BLaER1 treated with 17β-estradiol and CSF1 and Interleukin-3, amounts not matched to agents 10 nM and 100 nM (cell line): ENCODE results near the gene PLXDC1.
"Not testable (repeated sequence)": the region's sequence is repeated elsewhere in the genome, so short reads cannot be mapped to it uniquely, and the experiment has no call there.

Experiments
- H3K27ac ChIP-seq, 11 experiments: shearing (Covaris generic); formaldehyde crosslinking; 2 replicates each; pipeline ENCODE4 v1.8.1; 2022
- H3K27me3 ChIP-seq, 11 experiments: shearing (Covaris generic); formaldehyde crosslinking; 2 replicates each; pipeline ENCODE4 v1.8.1; 2022
- H3K36me3 ChIP-seq, 11 experiments: shearing (Covaris generic); formaldehyde crosslinking; 2 replicates each; pipeline ENCODE4 v1.8.1; 2022
- H3K4me1 ChIP-seq, 10 experiments: shearing (Covaris generic); formaldehyde crosslinking; 2 replicates each; pipeline ENCODE4 v1.8.1; 2022
- H3K4me2 ChIP-seq, 11 experiments: shearing (Covaris generic); formaldehyde crosslinking; 2 replicates each; pipeline ENCODE4 v1.8.1; 2022
- H3K4me3 ChIP-seq, 10 experiments: shearing (Covaris generic); formaldehyde crosslinking; 2 replicates each; pipeline ENCODE4 v1.8.1; 2022
- H3K9ac ChIP-seq, 11 experiments: shearing (Covaris generic); formaldehyde crosslinking; 2 replicates each; pipeline ENCODE4 v1.8.1; 2022
- H3K9me3 ChIP-seq, 11 experiments: shearing (Covaris generic); formaldehyde crosslinking; replicated peaks in 1 of 11; 2 replicates each; pipeline ENCODE4 v1.8.1; 2022
- H4K20me1 ChIP-seq, 11 experiments: shearing (Covaris generic); formaldehyde crosslinking; 2 replicates each; pipeline ENCODE4 v1.8.1; 2022
- Cebpa-rat ChIP-seq, 11 experiments: shearing (Covaris generic); IDR thresholded peaks; 2 replicates each; pipeline ENCODE4 v1.8.1; 2022

Gene PLXDC1

DNA sequence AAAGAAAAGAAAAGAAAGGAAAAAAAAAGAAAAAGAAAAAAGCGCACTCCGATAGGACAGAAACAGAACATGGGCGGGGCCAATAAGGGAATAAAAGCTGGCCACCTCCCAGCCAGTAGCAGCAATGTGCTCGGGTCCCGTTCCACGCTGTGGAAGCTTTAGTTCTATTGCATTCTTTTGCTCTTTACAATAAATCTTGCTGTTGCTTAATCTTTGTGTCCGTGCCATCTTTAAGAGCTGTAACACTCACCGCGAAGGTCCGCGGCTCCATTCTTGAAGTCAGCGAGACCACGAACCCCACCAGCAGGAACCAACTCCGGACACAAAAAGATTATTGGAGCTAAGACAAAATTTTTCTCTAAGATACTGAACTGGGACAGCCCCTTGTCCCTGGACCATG, 17.7 kb upstream of the PLXDC1 start:
- H4K20me1 ChIP-seq = peaks cover 0 to 26% (median under 1%) of the 10 kb centered on the region in 11 experiments; a peak in 8 of 22 replicates
- no peak overlapping the region for H3K4me3 ChIP-seq
- no peak for TF ChIP-seq Cebpa-rat (IDR thresholded peaks at IDR 0.05)
- H3K27ac ChIP-seq = peak overlapping the region in 8 of 11 experiments; percentile 33 to 85 (median 75); a peak in 15 of 22 replicates
- H3K36me3 ChIP-seq = no peaks in the 10 kb centered on the region
- peaks cover 65 to 99% (median 96%) of the 10 kb centered on the region in 10 experiments for H3K4me1 ChIP-seq
- H3K4me2 ChIP-seq = peak overlapping the region; percentile 28 to 99 (median 76); a peak in 21 of 22 replicates
- H3K27me3 ChIP-seq = peaks cover 20 to 40% (median 26%) of the 10 kb centered on the region in 11 experiments
- peak overlapping the region in 4 of 11 experiments; percentile 12 to 40 (median 16); a peak in 5 of 22 replicates for H3K9ac ChIP-seq
- H3K9me3 ChIP-seq = peaks cover 0 to 7% (median 5%) of the 10 kb centered on the region in 11 experiments; a peak in 6 of 22 replicates

DNA sequence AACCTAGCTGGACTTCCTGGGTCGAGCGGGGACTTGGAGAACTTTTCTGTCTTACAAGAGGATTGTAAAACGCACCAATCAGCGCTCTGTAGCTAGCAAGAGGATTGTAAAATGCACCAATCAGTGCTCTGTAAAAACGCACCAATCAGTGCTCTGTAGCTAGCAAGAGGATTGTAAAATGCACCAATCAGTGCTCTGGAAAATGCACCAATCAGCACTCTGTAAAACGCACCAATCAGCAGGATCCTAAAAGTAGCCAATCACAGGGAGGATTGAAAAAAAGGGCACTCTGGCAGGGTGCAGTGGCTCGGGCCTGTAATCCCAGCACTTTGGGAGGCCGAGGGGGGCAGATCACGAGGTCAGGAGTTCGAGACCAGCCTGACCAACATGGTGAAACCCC, 17.1 kb upstream of the PLXDC1 start:
- Histone ChIP-seq H3K9ac (peak overlapping the region in 5 of 11 experiments; percentile 53 to 74 (median 62); a peak in 8 of 22 replicates), H3K4me1 (peaks cover 64 to 99% (median 92%) of the 10 kb centered on the region in 10 experiments), H3K4me2 (peak overlapping the region; percentile 90 to 99 (median 94)), H3K27me3 (peaks cover 20 to 34% (median 25%) of the 10 kb centered on the region in 11 experiments), H3K27ac (peak overlapping the region in 9 of 11 experiments; percentile 64 to 82 (median 78); a peak in 17 of 22 replicates), H4K20me1 (peaks cover 0 to 20% (median 0%) of the 10 kb centered on the region in 11 experiments; a peak in 6 of 22 replicates)
- H3K4me3 ChIP-seq, H3K36me3 ChIP-seq, H3K9me3 ChIP-seq: not testable (repeated sequence)

DNA sequence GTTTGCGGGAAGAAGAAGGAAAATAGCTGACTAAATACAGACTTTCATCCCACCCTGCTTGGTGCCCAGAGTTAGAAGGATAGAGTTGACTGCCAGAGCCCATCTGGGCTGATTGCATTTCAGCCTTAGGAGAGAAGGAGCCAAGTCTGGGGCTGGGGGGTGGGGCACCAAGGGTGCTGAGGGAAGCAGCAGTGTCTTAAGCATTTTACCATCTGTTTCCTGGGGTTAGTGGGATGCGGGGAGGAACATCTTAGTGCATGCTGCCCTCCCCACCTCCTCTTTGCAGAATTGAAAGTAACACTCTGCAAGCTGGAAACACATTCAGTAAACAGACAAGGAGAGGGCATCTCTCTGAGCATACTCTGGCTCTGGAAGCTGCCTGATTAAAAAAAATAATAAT, 16.0 kb upstream of the PLXDC1 start:
- Histone ChIP-seq H3K4me1 (peaks cover 63 to 97% (median 87%) of the 10 kb centered on the region in 10 experiments), H3K27ac (peak overlapping the region in 10 of 11 experiments; percentile 13 to 82 (median 78); a peak in 18 of 22 replicates), H3K9ac (peak overlapping the region in 9 of 11 experiments; percentile 53 to 74 (median 66); a peak in 16 of 22 replicates), H3K4me2 (peak overlapping the region; percentile 90 to 99 (median 94)), H3K4me3 (peak overlapping the region in 3 of 10 experiments; percentile 0 to 70 (median 31); a peak in 3 of 20 replicates), H3K36me3 (no peaks in the 10 kb centered on the region), H4K20me1 (peaks cover 0 to 12% (median 0%) of the 10 kb centered on the region in 11 experiments; a peak in 1 of 22 replicates), H3K27me3 (peaks cover 17 to 27% (median 23%) of the 10 kb centered on the region in 11 experiments), H3K9me3 (peaks cover 0 to 7% (median 5%) of the 10 kb centered on the region in 11 experiments; a peak in 6 of 22 replicates)
- no peak for TF ChIP-seq Cebpa-rat (IDR thresholded peaks at IDR 0.05)

DNA sequence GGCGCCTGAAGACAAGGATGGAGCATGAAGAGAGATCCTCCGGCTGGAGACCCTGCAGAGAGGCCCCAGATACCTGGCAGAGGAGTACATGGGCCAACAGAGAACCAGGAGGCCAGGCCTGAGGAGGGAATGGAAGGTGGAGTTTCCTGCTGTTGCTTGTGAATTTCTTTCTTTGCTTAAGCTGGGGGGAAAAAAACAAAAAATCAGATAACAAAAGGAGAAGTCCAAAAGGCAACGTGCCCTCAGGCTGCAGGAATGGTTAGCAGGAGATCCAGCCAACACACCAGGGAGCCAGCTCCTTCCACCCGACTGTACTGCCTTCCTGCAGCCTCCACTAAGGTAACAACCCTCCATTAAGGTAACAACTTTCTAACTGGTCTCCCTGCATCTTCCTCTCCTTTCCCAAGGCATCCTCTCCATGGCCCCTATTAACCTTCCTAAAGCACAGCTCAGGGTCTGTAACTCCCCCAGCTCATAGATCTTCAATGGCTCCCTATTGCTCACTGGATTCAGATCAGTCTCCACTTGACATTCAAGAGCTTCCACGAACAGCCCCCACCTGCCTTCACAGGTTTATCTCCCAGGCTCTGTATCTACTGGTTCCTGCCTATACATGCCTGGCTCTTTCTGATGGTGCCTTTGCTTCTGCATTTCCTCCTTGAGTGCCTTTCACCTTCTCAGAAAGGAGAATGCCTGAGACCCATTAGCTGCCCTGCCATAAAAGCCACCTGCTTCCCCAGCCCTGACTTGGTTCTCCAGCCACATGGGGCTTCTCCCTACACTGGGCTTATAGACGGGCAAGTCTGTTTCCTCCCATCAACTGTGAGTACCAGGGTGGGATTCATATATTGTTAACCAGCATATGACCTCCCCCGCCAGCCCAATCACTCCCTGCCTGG, 15.2 kb upstream of the PLXDC1 start:
- Histone ChIP-seq H4K20me1 (peaks cover 0 to 7% (median 0%) of the 10 kb centered on the region in 11 experiments; a peak in 1 of 22 replicates), H3K27me3 (peaks cover 17 to 27% (median 23%) of the 10 kb centered on the region in 11 experiments), H3K4me1 (peaks cover 64 to 97% (median 87%) of the 10 kb centered on the region in 10 experiments), H3K9ac (peak overlapping the region in 9 of 11 experiments; percentile 53 to 74 (median 68); a peak in 17 of 22 replicates), H3K4me2 (peak overlapping the region; percentile 90 to 99 (median 94)), H3K4me3 (peak overlapping the region in 8 of 10 experiments; percentile 0 to 70 (median 58); a peak in 7 of 20 replicates), H3K36me3 (no peaks in the 10 kb centered on the region), H3K27ac (peak overlapping the region in 10 of 11 experiments; percentile 13 to 82 (median 78); a peak in 19 of 22 replicates), H3K9me3 (peaks cover 0 to 7% (median 5%) of the 10 kb centered on the region in 11 experiments; a peak in 6 of 22 replicates)
- no peak for TF ChIP-seq Cebpa-rat (IDR thresholded peaks at IDR 0.05)

DNA sequence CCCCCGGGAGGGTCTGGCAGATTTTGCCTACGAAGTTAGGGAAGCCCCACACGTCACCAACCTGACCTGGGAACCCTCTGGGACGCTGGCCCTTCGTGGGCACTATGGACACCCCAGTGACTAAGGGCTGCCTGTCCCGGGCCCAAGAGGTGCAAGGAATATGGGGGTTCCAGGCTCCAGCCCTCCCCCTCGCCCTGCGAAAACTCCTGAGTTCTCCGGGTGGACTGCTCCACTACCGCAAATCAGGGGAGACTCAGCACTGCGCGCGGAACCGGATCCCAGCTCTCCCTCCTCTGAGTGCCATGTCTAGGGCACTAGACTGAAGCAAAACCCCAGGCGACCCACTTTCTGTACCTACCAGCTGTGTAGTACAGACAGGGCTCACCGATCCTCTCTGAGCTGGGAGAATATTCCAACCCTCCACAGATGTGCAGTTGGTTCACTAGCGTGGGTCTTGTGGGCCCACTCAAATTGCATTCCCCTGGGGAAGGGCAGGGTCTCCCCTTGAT, 14.5 kb upstream of the PLXDC1 start, which contains the start of gene ARL5C:
TSS of gene ARL5C (minus strand) at position 321 of the 509 bp plus-strand sequence. CDS start 401 bp downstream, outside the sequence.
- peak within 1 kb of the TSS; percentile 53 to 74 (median 68) for H3K9ac ChIP-seq
- H3K4me3 ChIP-seq = peak within 1 kb of the TSS; percentile 46 to 70 (median 58)

DNA sequence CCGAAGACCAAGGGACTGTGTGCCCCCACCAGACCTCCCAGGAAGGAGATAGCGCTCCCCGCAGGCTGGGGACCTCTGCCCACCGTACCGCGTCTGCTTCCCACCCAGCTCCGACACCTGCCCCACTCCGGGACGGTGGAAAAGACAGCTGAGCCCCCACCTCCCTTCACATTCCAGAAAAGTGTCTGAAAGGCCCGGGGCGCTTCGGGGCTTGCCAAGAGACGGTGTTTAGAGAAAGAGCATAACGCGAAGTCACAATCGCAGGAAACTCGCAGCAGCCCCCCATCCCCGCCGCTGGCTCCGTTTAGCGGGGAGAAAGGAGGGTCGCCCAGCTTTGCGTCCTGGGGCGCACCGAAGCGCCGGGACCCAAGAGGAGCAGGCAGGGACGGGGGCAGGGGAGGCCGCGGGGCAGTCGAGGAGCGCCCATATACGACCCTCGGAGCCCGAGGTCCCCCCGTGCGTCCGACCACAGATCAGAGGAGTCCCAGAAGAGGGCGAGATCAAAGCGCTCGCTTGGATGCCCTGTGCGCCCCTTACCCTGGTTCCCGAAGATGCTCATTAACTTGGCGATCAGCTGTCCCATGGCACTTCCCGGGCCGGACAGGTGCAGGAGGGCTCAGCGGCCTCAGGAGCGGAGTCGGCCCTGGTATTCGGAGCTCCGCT, 13.9 kb upstream of the PLXDC1 start:
- Histone ChIP-seq H3K4me3 (peak overlapping the region; percentile 46 to 70 (median 58)), H3K4me1 (peaks cover 64 to 97% (median 87%) of the 10 kb centered on the region in 10 experiments), H3K27me3 (peaks cover 17 to 27% (median 23%) of the 10 kb centered on the region in 11 experiments), H3K9ac (peak overlapping the region; percentile 51 to 74 (median 68)), H3K4me2 (peak overlapping the region; percentile 90 to 99 (median 94)), H3K9me3 (peaks cover 0 to 7% (median 5%) of the 10 kb centered on the region in 11 experiments; a peak in 6 of 22 replicates), H4K20me1 (peaks cover 0 to 7% (median 0%) of the 10 kb centered on the region in 11 experiments; a peak in 1 of 22 replicates), H3K36me3 (no peaks in the 10 kb centered on the region), H3K27ac (peak overlapping the region in 10 of 11 experiments; percentile 41 to 82 (median 77); a peak in 20 of 22 replicates)
- no peak for TF ChIP-seq Cebpa-rat (IDR thresholded peaks at IDR 0.05)

More for the DNA sequence above, 14.5 kb upstream of the PLXDC1 start, which contains the start of gene ARL5C:
- TF ChIP-seq Cebpa-rat (IDR thresholded peaks at IDR 0.05) = no peak
- H3K27ac ChIP-seq = peak within 1 kb of the TSS in 10 of 11 experiments; percentile 41 to 82 (median 78); a peak in 20 of 22 replicates
- no peaks in the 10 kb centered on the region for H3K36me3 ChIP-seq
- peaks cover 17 to 27% (median 23%) of the 10 kb centered on the region in 11 experiments for H3K27me3 ChIP-seq
- H3K4me2 ChIP-seq = peak within 1 kb of the TSS; percentile 90 to 99 (median 94)
- H3K9me3 ChIP-seq = peaks cover 0 to 7% (median 5%) of the 10 kb centered on the region in 11 experiments; a peak in 6 of 22 replicates
- H4K20me1 ChIP-seq = peaks cover 0 to 7% (median 0%) of the 10 kb centered on the region in 11 experiments; a peak in 1 of 22 replicates
- peaks cover 69 to 97% (median 87%) of the 10 kb centered on the region in 10 experiments for H3K4me1 ChIP-seq

DNA sequence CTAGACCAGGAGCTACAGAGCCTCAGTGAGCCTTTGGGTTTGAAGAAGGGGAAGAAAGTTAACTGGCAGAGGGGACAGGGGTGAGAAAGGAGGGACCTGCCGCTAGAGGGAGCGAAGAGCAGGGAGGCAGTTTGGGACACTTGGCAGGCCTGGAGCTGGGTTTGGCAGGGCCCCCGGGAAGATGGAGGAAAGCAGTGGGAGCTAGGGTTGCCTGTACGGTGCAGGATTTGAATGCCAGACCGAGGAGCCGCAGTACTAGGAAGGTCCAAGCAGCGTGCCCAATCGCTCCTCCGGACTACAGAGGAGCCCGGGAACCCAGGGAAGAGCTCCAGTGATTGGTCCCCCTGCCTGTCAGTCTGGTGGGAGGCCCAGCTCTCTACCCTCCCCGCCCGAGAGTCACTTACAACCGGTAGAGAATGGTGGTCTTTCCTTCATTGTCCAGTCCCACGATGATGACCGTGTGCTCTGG, 13.3 kb upstream of the PLXDC1 start:
- H3K9ac ChIP-seq = peak overlapping the region; percentile 51 to 74 (median 68)
- peaks cover 17 to 27% (median 23%) of the 10 kb centered on the region in 11 experiments for H3K27me3 ChIP-seq
- no peaks in the 10 kb centered on the region for H3K36me3 ChIP-seq
- peaks cover 0 to 7% (median 5%) of the 10 kb centered on the region in 11 experiments; a peak in 6 of 22 replicates for H3K9me3 ChIP-seq
- H3K4me1 ChIP-seq = peaks cover 58 to 91% (median 82%) of the 10 kb centered on the region in 10 experiments
- H3K27ac ChIP-seq = peak overlapping the region in 10 of 11 experiments; percentile 41 to 82 (median 77); a peak in 19 of 22 replicates
- H3K4me3 ChIP-seq = peak overlapping the region; percentile 46 to 70 (median 58)
- H3K4me2 ChIP-seq = peak overlapping the region; percentile 90 to 99 (median 94)
- no peak for TF ChIP-seq Cebpa-rat (IDR thresholded peaks at IDR 0.05)
- H4K20me1 ChIP-seq = 0 out of 22 replicates have a peak, but pooled peaks cover 0 to 7% (median 0%) of the 10 kb centered on the region in 11 experiments
